Fibroblast of villous mesenchyme (primary cell): ENCODE results near the gene PSTPIP1. TPM values are rescaled to one million over a fixed set of nuclear protein-coding genes. Genes with fewer than 3 reads are reported as not detected.

ENCODE experiments used
- DNase-seq: peaks from one replicate; pipeline ENCODE4 v3.0.0-alpha.2; 2010; ENCODE audit warnings: low read depth
- H3K4me3 ChIP-seq: 2 replicates; pipeline ENCODE4 v1.5.1; 2011; ENCODE audit warnings: low read depth, mild to moderate bottlenecking, low read length
- total RNA-seq: library from RNA; depleted of rRNA; stranded (reverse); fragments of >200 nt; gene quantifications from 2 replicates; pipeline ENCODE4 v1.2.3, GENCODE V29; 2012
- TF ChIP-seq, protein P1 (sequence below): IDR thresholded peaks from 2 replicates; pipeline ENCODE4 v1.5.1; 2012; ENCODE audit warnings: low read depth, mild to moderate bottlenecking, low read length; ENCODE audit not compliant: insufficient read depth

The PSTPIP1 gene
- total RNA-seq, 1 donor = not detected

DNA sequence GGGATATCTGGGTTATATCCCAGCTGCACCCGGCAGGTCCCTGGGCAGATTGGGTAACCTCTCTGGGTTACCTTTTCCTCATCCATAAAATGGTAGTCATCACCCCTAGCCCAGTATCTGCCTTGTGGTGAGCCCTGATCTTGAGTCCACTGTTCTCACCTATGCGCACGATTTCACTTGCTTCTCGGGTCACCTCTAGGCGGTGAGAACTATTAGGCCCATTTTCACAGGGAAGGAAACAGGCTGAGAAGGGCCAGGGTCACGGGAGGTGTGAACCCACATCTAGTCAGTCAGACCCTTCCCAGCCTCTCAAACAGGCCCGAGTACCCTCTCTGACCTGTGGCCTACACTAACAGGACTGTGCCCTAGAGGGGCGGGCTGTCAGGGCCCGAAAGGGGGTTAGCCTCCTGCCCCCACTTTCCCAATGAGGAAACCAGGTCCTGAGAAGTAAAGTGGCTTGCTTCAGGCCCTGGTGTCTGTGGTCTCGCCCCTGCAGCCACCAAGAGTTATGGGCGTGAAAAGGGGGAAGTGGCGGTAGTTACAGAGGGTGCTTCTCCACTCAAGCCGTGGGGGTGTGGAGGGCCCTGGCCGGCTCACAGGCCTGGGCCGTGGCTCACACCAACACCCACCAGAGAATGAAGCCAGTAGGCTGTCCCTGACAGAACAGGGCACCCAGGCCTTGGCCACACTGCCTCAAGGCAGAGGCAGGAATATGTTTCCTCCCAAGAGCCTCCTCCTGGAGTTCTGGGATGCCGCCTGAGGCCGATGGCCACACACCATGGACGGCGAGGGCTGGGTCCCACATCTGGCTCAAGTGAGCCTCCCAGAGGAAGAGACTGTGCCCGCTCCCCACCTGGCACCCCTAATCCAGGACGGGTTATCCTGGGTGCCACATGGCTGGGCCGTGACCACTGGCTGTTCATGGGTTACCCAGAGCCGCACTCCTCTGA lies 19.5 kb downstream of the PSTPIP1 start:
- TF ChIP-seq, protein P1, sequence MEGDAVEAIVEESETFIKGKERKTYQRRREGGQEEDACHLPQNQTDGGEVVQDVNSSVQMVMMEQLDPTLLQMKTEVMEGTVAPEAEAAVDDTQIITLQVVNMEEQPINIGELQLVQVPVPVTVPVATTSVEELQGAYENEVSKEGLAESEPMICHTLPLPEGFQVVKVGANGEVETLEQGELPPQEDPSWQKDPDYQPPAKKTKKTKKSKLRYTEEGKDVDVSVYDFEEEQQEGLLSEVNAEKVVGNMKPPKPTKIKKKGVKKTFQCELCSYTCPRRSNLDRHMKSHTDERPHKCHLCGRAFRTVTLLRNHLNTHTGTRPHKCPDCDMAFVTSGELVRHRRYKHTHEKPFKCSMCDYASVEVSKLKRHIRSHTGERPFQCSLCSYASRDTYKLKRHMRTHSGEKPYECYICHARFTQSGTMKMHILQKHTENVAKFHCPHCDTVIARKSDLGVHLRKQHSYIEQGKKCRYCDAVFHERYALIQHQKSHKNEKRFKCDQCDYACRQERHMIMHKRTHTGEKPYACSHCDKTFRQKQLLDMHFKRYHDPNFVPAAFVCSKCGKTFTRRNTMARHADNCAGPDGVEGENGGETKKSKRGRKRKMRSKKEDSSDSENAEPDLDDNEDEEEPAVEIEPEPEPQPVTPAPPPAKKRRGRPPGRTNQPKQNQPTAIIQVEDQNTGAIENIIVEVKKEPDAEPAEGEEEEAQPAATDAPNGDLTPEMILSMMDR = no peak
- DNase-seq = no peak
- H3K4me3 ChIP-seq = no peak overlapping the region

DNA sequence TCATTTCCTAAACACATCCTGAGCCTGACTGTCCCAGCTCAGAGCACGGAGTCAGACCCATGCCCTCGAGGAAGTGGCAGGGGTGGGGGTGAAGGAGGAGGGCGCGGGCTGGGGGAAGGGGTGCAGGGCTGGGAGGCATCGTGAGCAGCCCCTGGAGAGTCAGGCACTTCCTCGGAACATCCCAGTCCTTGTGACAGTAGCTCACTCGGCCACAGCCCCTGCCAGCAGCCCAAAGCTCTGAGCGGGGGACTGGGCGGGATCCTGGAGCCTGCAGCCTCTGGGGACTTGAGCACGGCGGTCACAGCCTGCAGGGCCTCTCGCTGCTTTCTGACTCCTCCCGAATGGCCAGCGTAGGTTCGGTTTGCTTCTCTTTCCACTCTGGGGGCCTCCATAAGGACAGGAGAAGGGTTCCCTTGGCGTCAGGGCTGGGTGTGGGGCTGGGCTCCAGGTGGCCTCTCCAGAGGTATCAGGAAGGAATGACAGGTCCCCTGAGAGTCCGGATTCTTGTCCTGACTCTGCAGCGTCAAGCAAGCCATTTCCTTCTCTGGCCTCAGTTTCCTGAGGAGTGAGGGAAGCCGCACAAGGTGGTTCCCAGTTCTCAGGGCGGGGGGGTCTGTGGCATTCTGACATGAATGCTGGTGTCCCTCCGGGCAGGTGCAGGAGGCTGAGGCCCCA lies 20.9 kb downstream of the PSTPIP1 start:
- TF ChIP-seq, protein P1 = no peak
- no peak overlapping the region for H3K4me3 ChIP-seq
- no peak for DNase-seq

DNA sequence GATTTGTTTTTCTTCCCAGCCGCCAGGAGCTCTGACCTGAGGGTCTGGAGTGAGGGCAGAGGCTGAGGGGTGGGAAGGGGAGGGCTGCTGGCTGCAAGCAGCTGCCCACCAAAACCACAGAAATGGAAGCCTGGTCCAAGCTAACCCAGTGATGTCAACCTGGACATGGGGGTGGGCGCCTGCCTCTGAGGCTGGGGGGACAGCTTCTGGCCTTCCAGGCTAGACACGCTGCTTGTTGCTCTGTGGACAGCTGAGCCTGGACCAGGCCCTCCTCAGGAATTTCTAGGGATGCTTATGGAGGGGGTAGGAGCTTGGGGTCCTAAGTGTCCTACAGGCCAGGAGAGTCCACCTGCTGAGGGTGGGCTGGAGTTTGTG lies 21.4 kb downstream of the PSTPIP1 start:
- DNase-seq = no peak
- no peak overlapping the region for H3K4me3 ChIP-seq
- TF ChIP-seq, protein P1 = no peak

DNA sequence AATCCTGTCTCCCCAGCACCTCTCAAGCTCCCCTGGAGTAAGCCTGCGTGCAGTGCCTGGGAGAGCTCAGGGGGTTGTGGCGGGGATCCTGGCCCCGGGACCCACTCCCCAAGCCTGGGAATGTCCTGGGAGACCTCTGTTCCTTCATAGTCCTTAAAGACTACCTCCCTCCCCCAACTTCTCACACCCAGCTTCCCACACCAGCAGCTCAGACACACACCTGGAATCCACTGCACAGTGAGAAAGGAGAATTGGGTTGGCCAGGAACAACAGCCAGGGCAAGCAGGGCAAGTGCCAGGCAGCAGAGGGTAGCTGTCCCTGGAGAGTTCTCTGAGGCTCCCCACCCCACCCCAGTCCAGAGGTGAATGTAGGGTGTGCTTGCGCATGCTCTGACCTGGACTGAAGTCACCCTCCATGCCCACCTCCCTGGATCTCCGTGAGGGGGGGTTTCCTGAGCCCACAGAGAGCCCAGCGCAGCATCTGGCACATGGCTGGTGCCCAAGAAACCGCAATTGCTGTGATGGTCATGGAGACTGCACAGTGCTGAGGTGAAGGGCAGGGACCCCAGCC lies 22.2 kb downstream of the PSTPIP1 start:
- no peak for DNase-seq
- TF ChIP-seq, protein P1 = no peak
- H3K4me3 ChIP-seq = no peak overlapping the region

DNA sequence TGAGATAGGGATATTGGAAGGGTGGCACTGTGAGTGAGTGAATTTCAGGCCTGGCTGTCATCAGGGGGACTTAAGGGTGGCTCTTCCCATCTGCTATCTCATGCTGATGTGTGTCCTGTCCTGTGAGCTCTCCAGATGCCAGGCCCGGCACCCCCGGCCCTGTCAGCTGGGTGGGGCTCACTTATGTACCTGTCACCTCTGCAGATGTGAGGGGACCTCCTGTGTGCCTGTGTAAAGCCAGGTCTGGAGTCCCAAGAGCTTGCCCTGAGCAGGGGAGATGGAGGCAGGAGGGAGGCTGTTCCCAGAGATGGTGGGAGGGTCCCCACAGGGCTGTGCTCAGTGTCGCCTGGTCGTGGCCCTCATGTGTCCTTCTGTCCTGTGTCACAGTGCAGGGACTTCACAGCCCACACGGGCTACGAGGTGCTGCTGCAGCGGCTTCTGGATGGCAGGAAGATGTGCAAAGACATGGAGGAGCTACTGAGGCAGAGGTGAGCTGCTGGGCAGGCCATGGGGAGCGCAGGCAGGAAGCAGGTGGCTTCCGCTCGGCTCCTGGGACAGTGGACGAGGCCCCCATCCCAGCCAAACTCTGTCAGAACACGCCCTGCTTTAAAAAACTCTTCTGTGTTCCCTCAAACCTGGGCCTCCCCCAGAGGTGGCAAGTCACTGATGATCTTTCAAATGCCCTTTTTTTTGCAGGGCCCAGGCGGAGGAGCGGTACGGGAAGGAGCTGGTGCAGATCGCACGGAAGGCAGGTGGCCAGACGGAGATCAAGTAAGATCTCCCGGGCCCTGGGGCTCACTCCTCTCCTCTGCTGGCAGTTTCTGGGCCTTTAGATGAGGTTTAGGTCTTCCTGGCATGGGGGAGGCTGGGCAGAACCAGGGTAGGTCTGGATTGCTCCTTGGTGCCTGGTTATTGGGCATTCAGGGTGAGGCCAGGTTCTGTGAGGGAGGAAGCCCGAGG lies 23.1 kb downstream of the PSTPIP1 start:
- H3K4me3 ChIP-seq = no peak overlapping the region
- no peak for DNase-seq
- TF ChIP-seq, protein P1 = no peak
